IMR-90 (cell line): ENCODE results near the gene SLC31A2. TPM values are rescaled to one million over a fixed set of nuclear protein-coding genes. Genes with fewer than 3 reads are reported as not detected.

Source experiments
- ATAC-seq: fragments of 200-7000 bp; cut with Tn5 transposase; 2 replicates; pipeline ENCODE4 v1.9.1; 2020; ENCODE audit warnings: low read depth, mild to moderate bottlenecking, moderate library complexity
- BruUV-seq: library from RNA; stranded (reverse); fragments of 400-500 nt; replicated peaks from 2 replicates; lab custom pipeline; 2021; lab: Mats Ljungman, UMichigan
- CTCF ChIA-PET: fragments of 300-600 bp; formaldehyde crosslinking; extraction: SDS; loops from one replicate; lab custom pipeline; 2021; ENCODE audit warnings: antibody characterized with exemption; lab: Yijun Ruan, JAX
- POLR2A ChIA-PET: fragments of 300-600 bp; sonication (Branson Sonifier 250); formaldehyde crosslinking; loops from one replicate; lab custom pipeline; 2022; ENCODE audit warnings: antibody characterized with exemption; ENCODE audit not compliant: unreplicated experiment; lab: Charles Lee
- DNase-seq: peaks from one replicate; pipeline ENCODE4 v3.0.0; 2013
- H2AFZ ChIP-seq: replicated peaks from 2 replicates; pipeline ENCODE3; 2013; ENCODE audit warnings: low read length, mild to moderate bottlenecking; ENCODE audit not compliant: poor library complexity
- H2AK5ac ChIP-seq: 2 replicates; pipeline ENCODE4 v1.6.1; 2013; ENCODE audit warnings: low read depth, low read length, inconsistent platforms
- H2AK9ac ChIP-seq: replicated peaks from 2 replicates; pipeline ENCODE3; 2013; ENCODE audit warnings: mild to moderate bottlenecking, low read depth, low read length, moderate library complexity; ENCODE audit not compliant: poor library complexity
- H2BK120ac ChIP-seq: 2 replicates; pipeline ENCODE4 v1.6.1; 2013; ENCODE audit warnings: low read depth, low read length, inconsistent platforms
- H2BK15ac ChIP-seq: 3 replicates; pipeline ENCODE4 v1.6.1; 2013; ENCODE audit warnings: low read depth, low read length, inconsistent platforms
- H2BK20ac ChIP-seq: 2 replicates; pipeline ENCODE4 v1.6.1; 2013; ENCODE audit warnings: low read depth, mild to moderate bottlenecking, inconsistent platforms, low read length, moderate library complexity
- H2BK5ac ChIP-seq: 2 replicates; pipeline ENCODE4 v1.6.1; 2013; ENCODE audit warnings: mild to moderate bottlenecking, low read depth, low read length, inconsistent platforms; ENCODE audit not compliant: poor library complexity, severe bottlenecking
- H3K14ac ChIP-seq: replicated peaks from 2 replicates; pipeline ENCODE4 v1.6.1; 2013; ENCODE audit warnings: low read depth, low read length, inconsistent platforms
- H3K18ac ChIP-seq: 2 replicates; pipeline ENCODE4 v1.6.1; 2013; ENCODE audit warnings: low read depth, low read length, control low read depth
- H3K23ac ChIP-seq: 2 replicates; pipeline ENCODE4 v1.6.1; 2013; ENCODE audit warnings: low read depth, low read length, inconsistent platforms
- H3K27ac ChIP-seq: 2 replicates; pipeline ENCODE4 v1.5.1; 2013; ENCODE audit warnings: mild to moderate bottlenecking, control low read depth, low read length; ENCODE audit not compliant: insufficient read depth
- H3K27me3 ChIP-seq: 2 replicates; pipeline ENCODE4 v1.6.1; 2013; ENCODE audit warnings: low read length; ENCODE audit not compliant: control insufficient read depth, insufficient read depth
- H3K36me3 ChIP-seq: 2 replicates; pipeline ENCODE4 v1.6.1; 2013; ENCODE audit warnings: low read length, mixed read lengths; ENCODE audit not compliant: control insufficient read depth, insufficient read depth
- H3K4ac ChIP-seq: 2 replicates; pipeline ENCODE4 v1.6.1; 2013; ENCODE audit warnings: low read depth, low read length, inconsistent platforms
- H3K4me1 ChIP-seq: 2 replicates; pipeline ENCODE4 v1.6.1; 2013; ENCODE audit warnings: low read length, mixed read lengths; ENCODE audit not compliant: control insufficient read depth, insufficient read depth
- H3K4me2 ChIP-seq: 2 replicates; pipeline ENCODE4 v1.6.1; 2013; ENCODE audit warnings: low read depth, mild to moderate bottlenecking, control low read depth, low read length, moderate library complexity
- H3K4me3 ChIP-seq: 2 replicates; pipeline ENCODE4 v1.5.1; 2013; ENCODE audit warnings: low read depth, mild to moderate bottlenecking, control low read depth, low read length, moderate library complexity; ENCODE audit not compliant: insufficient read depth
- H3K56ac ChIP-seq: 2 replicates; pipeline ENCODE4 v1.6.1; 2013; ENCODE audit warnings: low read length, inconsistent platforms; ENCODE audit not compliant: insufficient read depth; ENCODE audit errors: extremely low read depth
- H3K79me1 ChIP-seq, 2 experiments: 2 replicates each; pipeline ENCODE4 v1.6.1; 2013; ENCODE audit warnings: low read length in 2 of 2, inconsistent platforms in 1 of 2, low read depth in 1 of 2
- H3K9ac ChIP-seq: 2 replicates; pipeline ENCODE4 v1.6.1; 2013; ENCODE audit warnings: low read depth, low read length, control low read depth
- H3K9me1 ChIP-seq: 2 replicates; pipeline ENCODE4 v1.6.1; 2013; ENCODE audit warnings: low read length, inconsistent platforms; ENCODE audit not compliant: insufficient read depth
- H3K9me3 ChIP-seq: 2 replicates; pipeline ENCODE4 v1.6.1; 2013; ENCODE audit warnings: low read length; ENCODE audit not compliant: control insufficient read depth, insufficient read depth
- H4K20me1 ChIP-seq: 2 replicates; pipeline ENCODE4 v1.6.1; 2013; ENCODE audit warnings: low read length, inconsistent platforms; ENCODE audit not compliant: insufficient read depth
- H4K5ac ChIP-seq: 2 replicates; pipeline ENCODE4 v1.6.1; 2013; ENCODE audit warnings: mild to moderate bottlenecking, low read depth, low read length, control low read depth
- H4K8ac ChIP-seq, 2 experiments: 2 replicates each; pipeline ENCODE4 v1.6.1; 2013; ENCODE audit warnings: low read depth in 2 of 2, low read length in 2 of 2, control low read depth in 1 of 2, inconsistent platforms in 1 of 2
- H4K91ac ChIP-seq: 2 replicates; pipeline ENCODE4 v1.6.1; 2013; ENCODE audit warnings: low read depth, low read length, inconsistent platforms; ENCODE audit not compliant: insufficient read depth
- CEBPB ChIP-seq: IDR thresholded peaks from 2 replicates; pipeline ENCODE4 v1.6.1; 2012; ENCODE audit warnings: low read depth, low read length, improper control_type of control experiment
- CHD1 ChIP-seq: IDR thresholded peaks from 2 replicates; pipeline ENCODE4 v1.6.1; 2012; ENCODE audit warnings: low read depth, low read length, improper control_type of control experiment
- MXI1 ChIP-seq: IDR thresholded peaks from 2 replicates; pipeline ENCODE4 v1.6.1; 2012; ENCODE audit warnings: low read depth, mild to moderate bottlenecking, low read length, moderate library complexity, borderline replicate concordance
- POLR2A ChIP-seq: IDR thresholded peaks from 2 replicates; pipeline ENCODE4 v1.6.1; 2012; ENCODE audit warnings: mild to moderate bottlenecking, low read depth, low read length
- RAD21 ChIP-seq: IDR thresholded peaks from 2 replicates; pipeline ENCODE4 v1.6.1; 2012; ENCODE audit warnings: low read length, improper control_type of control experiment
- RFX5 ChIP-seq: IDR thresholded peaks from 2 replicates; pipeline ENCODE4 v1.8.0; 2012; ENCODE audit warnings: low read depth, mild to moderate bottlenecking, low read length, moderate library complexity
- WGBS, 2 experiments: methylation state at CpG; one replicate each; pipeline versions ENCODE4 v1.1.5 to v1.1.7; 2013; ENCODE audit warnings: missing lambda C conversion rate in 2 of 2; ENCODE audit not compliant: insufficient read length in 1 of 2; ENCODE audit errors: extremely low coverage in 2 of 2; 5-methylcytosine and 5-hydroxymethylcytosine counted together
- dilution Hi-C: fragments of 300-500 bp; cut with HindIII; formaldehyde crosslinking; loops from one replicate; pipeline ENCODE4 v1.14.3; 2018; ENCODE audit warnings: low sequenced_read_pairs; ENCODE audit not compliant: unreplicated experiment
- in situ Hi-C: fragments of 300-500 bp; cut with MboI; formaldehyde crosslinking; loops from 3 replicates; pipeline ENCODE4 v1.14.3; 2019; ENCODE audit warnings: low sequenced_read_pairs, inconsistent platforms, mixed read lengths
- intact Hi-C: fragments of 100-400 bp; cut with micrococcal nuclease; formaldehyde crosslinking; loops from 2 replicates; pipeline ENCODE4 v1.10.0; 2022
- polyA plus RNA-seq, 3 experiments: library from polyadenylated mRNA; depleted of rRNA; stranded (reverse); fragments of >200 nt; gene quantifications; 2 replicates each; pipeline ENCODE4 v1.2.3, GENCODE V29; 2012; ENCODE audit warnings: low replicate concordance in 1 of 3
- total RNA-seq: library from RNA; depleted of rRNA; stranded (reverse); fragments of >200 nt; gene quantifications from 2 replicates; pipeline ENCODE4 v1.2.3, GENCODE V29; 2012
- TF ChIP-seq, protein P1 (sequence below): fragments of 150-350 bp; IDR thresholded peaks from 2 replicates; pipeline ENCODE4 v1.6.1; 2016; ENCODE audit warnings: low read depth, mild to moderate bottlenecking, low read length, moderate library complexity, borderline replicate concordance

Gene SLC31A2
- total and polyA plus RNA-seq, 2 of the 4 experiments (the other 2 are of a cell fraction) = 5.1 to 7.2 TPM

- Histone ChIP-seq H3K18ac (no peak overlapping the region), H3K4me3 (no peak overlapping the region), H3K9me3 (no peaks in the 10 kb centered on the region), H2BK15ac (no peak overlapping the region), H3K79me1 (peaks cover 7 to 9% of the 10 kb centered on the region in 2 experiments; a peak in 3 of 4 replicates), H2AK5ac (0 out of 2 replicates have a peak overlapping the region, but pooled peaks have one; percentile 16), H3K56ac (no peak overlapping the region), H3K14ac (no peak overlapping the region; the same call in 1 of the 2 replicates), H3K4me1 (peaks cover 3% of the 10 kb centered on the region), H3K36me3 (peaks cover 36% of the 10 kb centered on the region), H3K27me3 (no peaks in the 10 kb centered on the region), H2AK9ac (no peak overlapping the region), H4K5ac (no peak overlapping the region), H3K9me1 (peaks cover 2% of the 10 kb centered on the region; the same call in 1 of the 2 replicates), H2BK20ac (peak overlapping the region; percentile 37; the same call in 1 of the 2 replicates), H4K91ac (no peak overlapping the region), H2BK120ac (peak overlapping the region; percentile 74; the same call in 1 of the 2 replicates), H4K8ac (peak overlapping the region in 1 of 2 experiments; percentile 73; a peak in 2 of 4 replicates), H3K23ac (no peak overlapping the region; the same call in 1 of the 2 replicates), H2BK5ac (peak overlapping the region; percentile 83), H3K4ac (peak overlapping the region; percentile 25; the same call in 1 of the 2 replicates), H3K4me2 (no peak overlapping the region), H3K27ac (no peak overlapping the region), H3K9ac (no peak overlapping the region), H4K20me1 (no peaks in the 10 kb centered on the region; the same call in 1 of the 2 replicates), H2AFZ (no peak overlapping the region)
- POLR2A ChIA-PET = no interaction called here
- WGBS, 2 experiments = no CpG with 5 or more reads among the region's 1 CpG
- in situ Hi-C loops = no loop called here
- DNase-seq (peak; percentile 66), ATAC-seq (peak; percentile 80)
- TF ChIP-seq, protein P1, sequence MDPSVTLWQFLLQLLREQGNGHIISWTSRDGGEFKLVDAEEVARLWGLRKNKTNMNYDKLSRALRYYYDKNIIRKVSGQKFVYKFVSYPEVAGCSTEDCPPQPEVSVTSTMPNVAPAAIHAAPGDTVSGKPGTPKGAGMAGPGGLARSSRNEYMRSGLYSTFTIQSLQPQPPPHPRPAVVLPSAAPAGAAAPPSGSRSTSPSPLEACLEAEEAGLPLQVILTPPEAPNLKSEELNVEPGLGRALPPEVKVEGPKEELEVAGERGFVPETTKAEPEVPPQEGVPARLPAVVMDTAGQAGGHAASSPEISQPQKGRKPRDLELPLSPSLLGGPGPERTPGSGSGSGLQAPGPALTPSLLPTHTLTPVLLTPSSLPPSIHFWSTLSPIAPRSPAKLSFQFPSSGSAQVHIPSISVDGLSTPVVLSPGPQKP = no peak
- TF ChIP-seq CEBPB = no peak
- no peak for TF ChIP-seq POLR2A
- TF ChIP-seq RAD21 = no peak
- TF ChIP-seq CHD1 = no peak
- no peak for TF ChIP-seq RFX5
- TF ChIP-seq MXI1 = no peak
- intact Hi-C loops = no loop called here
- CTCF ChIA-PET = interaction anchor here (0.5 to 1.5 kb wide), 2 partner anchors 25 to 97 kb away, joined by 3 read pairs; no protein-coding TSS in a partner anchor
- no TSS peak for BruUV-seq
- dilution Hi-C loops = no loop called here
Observed at GRCh38 chr9:113178087-113178486, 27.3 kb downstream of the SLC31A2 start.
